EL (cell line): Measurements from ENCODE around the gene CP.
A peak's percentile ranks its signal among the peaks of the same experiment; 100 is the strongest.
"Not testable (repeated sequence)": the region's sequence is repeated elsewhere in the genome, so short reads cannot be mapped to it uniquely, and the experiment has no call there.

Experiments
- DNase-seq: peaks from one replicate; pipeline ENCODE4 v3.0.0-alpha.2; 2016

CP gene

GRCh38 chr3:149221783-149222517, at the start of gene CP:
Gene CP, minus strand, starts transcription at chr3:149221829. Its CDS starts 37 bp downstream, at chr3:149221792.
- DNase-seq = no peak

- peak; percentile 60 for DNase-seq
Measured at GRCh38 chr3:149270180-149270579, 48.6 kb upstream of the CP start.

GRCh38 chr3:149269687-149270086, 48.1 kb upstream of the CP start:
- DNase-seq = no peak

GRCh38 chr3:149267565-149267964, 45.9 kb upstream of the CP start:
- no peak for DNase-seq

- peak; percentile 34 for DNase-seq
Measured at GRCh38 chr3:149266736-149267135, 45.1 kb upstream of the CP start.

- DNase-seq = no peak
Measured at GRCh38 chr3:149263856-149264255, 42.2 kb upstream of the CP start.

GRCh38 chr3:149258714-149259113, 37.1 kb upstream of the CP start:
- no peak for DNase-seq

- DNase-seq = no peak
Measured at GRCh38 chr3:149258298-149258697, 36.7 kb upstream of the CP start.

- no peak for DNase-seq
Measured at GRCh38 chr3:149252272-149252671, 30.6 kb upstream of the CP start.

- DNase-seq = no peak
Measured at GRCh38 chr3:149251186-149251585, 29.6 kb upstream of the CP start.

GRCh38 chr3:149247929-149248691, 26.5 kb upstream of the CP start:
- DNase-seq = no peak

- DNase-seq = peak; percentile 47
Measured at GRCh38 chr3:149247008-149247710, 25.5 kb upstream of the CP start.

GRCh38 chr3:149245738-149246451, 24.3 kb upstream of the CP start:
- DNase-seq = peak; percentile 84

GRCh38 chr3:149243540-149243939, 21.9 kb upstream of the CP start:
- DNase-seq = no peak

GRCh38 chr3:149239357-149239936, 17.8 kb upstream of the CP start:
- DNase-seq = no peak

GRCh38 chr3:149238268-149238667, 16.6 kb upstream of the CP start:
- DNase-seq = not testable (repeated sequence)

- DNase-seq = no peak
Measured at GRCh38 chr3:149235599-149236424, 14.2 kb upstream of the CP start.

GRCh38 chr3:149234671-149235245, 13.1 kb upstream of the CP start:
- DNase-seq = no peak

- no peak for DNase-seq
Measured at GRCh38 chr3:149233323-149233722, 11.7 kb upstream of the CP start.

- DNase-seq = no peak
Measured at GRCh38 chr3:149231871-149232270, 10.2 kb upstream of the CP start.

GRCh38 chr3:149227591-149228268, 6.1 kb upstream of the CP start:
- no peak for DNase-seq
